Hypothalamus (tissue), 51 donors: ENCODE results near the gene ATXN10.
A peak's percentile ranks its signal among the peaks of the same experiment; 100 is the strongest.

Source experiments
- DNase-seq, 51 donors: peaks; one replicate each; lab custom pipeline; 2025; lab: John Stamatoyannopoulos, UW

The ATXN10 gene

DNA sequence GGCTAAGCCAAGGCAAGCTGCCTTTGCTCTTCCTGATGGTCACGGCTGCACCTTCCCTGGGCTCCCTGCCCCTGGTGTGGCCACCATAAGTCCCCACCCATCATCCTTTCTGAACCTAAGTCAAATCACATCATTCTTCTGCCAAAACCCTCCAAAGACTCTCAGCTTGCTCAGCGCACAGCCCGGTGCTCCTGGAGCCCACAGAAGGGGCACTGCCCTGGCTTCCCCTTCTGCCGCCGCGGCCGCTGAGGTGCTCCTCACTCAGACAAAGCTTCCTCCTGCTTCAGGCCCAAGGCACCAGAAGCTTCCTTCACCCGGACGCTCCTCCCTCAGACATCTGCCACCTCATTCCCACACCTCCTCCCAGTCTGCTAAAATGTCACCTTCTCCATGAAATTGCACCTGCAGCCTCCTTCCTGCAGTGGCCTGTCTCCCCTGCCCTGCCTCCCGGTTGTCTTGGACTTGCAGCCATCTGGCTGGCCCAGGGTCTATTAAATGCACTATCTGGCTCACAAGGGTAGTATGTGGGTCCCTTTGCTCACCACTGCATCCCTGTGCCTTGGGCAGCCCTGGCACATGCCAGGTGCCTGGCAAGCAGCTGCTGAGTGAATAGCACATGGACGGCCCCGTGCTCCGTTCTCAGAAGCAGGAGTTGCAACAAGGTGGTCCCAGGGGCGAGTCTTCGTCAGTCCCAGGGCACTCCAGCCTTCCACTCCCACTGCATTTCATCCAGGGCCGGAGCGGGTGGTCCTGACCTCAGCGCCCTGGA is 197.1 kb downstream of the ATXN10 start:
- no peak for DNase-seq

DNA sequence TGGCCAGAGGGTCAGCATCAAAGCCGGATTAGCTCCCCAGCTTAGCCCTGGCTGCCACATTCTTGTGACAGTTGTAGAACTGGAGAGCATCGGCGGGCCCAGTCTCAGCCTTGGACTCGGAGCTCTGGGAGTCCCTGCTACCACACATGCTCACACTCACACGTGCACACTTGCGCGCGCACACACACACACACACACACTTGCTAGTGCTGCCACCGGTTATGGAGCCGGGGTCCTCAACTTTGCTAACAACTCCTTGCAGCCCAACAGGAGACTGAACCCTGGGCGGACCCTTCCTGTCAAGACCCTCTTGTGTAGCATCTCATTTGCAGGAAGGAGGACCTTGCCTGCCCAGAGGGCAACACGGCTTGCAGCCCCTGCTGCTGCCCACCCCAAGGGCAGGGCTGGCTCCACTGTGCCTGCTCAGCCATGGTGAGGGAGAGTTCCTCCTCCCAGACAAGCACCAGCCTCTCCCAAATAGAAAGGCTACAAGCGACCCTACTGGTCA is 197.8 kb downstream of the ATXN10 start:
- no peak for DNase-seq

DNA sequence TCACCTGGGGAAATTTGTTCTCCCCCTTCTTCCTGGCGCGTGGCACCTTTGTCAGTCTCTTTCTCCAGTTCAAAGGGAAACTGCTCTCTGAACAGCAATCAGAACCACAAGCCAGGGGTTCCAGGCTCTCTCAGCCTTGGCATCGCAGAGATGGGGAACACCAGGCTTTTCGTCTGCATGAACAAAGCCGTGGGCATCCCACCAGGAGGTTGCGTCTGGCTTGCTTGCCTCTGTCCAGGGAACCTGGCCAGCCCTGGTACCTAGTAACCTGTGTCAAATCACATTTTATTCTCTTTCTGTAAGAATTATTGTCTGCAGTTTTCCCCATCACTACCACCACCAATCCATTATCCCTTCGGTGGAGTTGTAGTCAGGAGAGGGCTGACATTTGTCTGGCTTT is 198.4 kb downstream of the ATXN10 start:
- no peak for DNase-seq

DNA sequence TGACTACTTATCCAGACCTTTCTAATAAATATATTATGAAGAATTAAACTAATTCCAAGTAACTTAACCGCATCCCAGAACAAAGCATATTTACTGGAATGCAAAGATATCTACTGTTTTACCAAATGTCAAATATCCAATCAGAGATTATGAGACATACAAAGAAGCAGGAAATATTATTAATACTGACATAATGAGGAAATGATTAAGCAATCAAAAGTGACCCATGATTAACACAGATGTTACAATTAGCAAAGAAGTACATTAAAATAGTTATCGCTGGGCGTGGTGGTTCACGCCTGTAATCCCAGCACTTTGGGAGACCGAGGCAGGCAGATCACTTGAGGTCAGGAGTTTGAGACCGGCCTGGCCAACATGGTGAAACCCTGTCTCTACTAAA is 200.1 kb downstream of the ATXN10 start:
- DNase-seq: no peak

DNA sequence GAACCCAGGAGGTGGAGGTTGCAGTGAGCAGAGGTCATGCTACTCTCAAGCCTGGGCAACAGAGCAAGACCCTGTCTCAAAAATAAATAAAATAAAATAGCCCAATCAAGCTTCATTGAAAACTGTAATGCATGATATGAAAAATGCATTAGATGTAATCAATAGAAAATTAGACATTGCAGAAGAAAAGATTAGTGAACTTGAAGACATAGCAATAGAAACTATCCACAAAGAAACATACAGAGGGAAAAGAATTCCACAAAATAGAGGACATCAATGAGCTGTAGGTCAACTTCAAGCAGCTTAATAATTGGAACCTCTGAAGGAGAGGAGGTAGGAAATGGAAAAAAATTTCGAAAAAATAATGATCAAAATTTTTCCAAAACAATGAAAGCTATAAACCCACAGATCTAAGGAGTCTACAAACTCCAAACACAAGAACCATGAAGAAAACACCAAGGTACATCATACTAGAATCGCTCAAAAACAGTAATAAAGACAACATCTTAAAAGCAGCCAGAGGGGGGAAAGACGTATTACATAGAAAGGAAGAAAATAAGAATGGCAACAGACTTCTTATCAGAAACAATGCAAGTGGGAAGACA is 201.1 kb downstream of the ATXN10 start:
- no peak for DNase-seq

DNA sequence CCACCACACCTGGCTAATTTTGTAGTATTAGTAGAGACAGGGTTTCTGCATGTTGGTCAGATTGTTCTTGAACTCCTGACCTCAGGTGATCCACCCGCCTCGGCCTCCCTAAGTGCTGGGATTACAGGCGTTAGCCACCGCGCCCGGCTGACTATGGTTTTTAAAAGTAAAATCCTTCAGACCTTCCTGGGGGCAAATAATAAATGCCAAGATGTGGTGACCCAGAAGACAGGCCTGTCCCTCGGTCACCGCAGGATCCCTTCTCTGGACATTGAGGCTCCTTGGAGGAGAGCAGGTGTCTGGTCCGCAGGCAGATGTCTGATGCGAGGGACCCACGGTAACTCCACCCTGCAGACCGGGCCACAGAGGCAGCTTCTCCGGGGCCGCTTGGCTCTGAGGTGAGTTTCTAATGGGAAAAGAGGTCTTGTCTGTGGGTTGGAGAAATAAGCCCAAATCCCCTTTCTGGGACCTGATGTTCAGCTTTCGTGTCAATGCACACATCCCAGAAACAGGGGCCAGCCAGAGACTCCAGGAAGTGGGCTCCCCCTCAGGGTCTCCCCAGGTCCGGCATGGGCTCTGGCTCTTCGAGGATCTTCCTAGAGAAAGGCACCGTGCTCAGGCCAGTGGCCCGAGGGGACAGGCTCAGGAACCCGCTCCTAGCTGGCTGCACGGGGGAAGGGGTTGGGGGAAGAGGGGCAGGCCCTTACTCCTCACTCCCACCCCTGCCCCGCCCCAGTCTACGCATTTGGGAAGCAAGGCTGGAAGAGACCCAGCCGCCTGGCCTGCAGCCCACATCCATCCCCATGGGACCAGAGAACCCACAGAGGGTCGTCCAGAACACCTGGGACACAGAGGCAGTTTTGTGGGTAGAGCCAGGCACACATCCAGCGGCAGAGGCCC is 204.8 kb downstream of the ATXN10 start:
- no peak for DNase-seq

DNA sequence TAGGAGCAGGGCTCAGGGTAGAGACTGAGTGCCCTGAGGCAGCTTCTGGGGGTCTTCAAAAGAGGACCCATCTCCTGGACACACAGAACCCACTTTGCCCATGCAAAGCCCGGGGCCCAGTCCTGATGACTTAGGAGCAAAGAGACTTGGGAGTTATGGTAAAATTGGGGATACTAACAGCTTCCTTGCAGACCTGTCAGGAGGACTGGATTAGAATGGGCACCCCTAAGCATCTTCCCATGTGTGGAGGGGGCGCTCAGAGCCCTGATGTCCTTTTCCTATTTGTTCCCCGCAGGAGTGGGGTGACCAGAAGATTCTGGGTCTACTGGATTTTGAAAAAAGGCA is 205.4 kb downstream of the ATXN10 start:
- DNase-seq: no peak

DNA sequence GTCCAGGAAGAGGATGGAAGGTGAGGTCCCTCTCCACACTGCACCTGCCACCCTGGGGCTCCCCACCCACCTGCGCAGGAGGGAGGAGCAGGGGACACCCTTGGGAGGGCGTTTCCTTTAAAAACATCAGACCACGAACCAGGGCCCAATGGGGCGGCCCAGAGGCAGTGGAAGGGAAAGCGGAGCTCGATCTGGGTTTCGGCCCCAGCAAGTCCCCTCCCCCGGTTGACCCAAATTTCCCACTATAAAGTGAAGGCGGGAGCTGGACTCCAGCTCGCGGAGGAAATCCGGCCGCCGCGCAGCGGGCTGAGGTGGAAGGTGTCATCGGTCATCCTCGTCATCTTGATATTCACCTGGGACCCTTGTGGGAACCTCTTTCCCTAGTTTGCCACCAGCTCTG is 206.0 kb downstream of the ATXN10 start:
- no peak for DNase-seq

DNA sequence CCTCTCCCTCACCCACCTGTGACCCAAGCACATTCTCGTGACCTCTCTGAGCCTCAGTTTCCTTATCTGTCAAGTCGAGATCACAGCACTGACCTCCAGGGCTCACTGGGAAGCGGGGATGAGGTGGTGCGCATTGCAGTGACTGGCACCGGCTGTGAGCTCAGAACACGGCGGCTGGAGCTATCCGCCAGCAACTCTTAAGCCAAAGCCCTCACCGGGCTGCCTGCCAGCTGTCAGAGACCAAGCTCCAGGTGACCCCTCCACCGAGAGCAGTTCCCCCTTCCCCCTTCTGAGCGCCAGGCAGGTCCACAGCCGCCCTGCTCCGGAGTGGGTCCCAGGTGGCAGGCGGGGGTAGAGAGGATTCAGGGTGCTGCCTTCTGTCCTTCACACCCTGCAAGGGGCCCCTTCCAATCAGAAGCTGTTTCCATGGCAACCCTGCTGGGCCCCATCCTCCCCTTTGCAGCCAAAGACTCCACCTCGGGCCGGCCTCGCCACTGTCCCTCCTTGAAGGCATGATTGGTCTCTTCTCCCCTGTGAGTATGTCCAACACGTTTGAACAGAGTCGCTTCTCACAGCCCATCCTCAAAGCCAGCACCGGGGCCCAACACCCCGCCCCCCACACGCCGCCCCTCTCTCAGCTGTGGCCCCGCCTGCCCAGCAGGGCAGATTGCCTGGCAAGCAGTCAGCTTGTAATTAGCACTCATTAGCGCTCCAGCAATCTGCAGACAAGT is 206.6 kb downstream of the ATXN10 start:
- DNase-seq: peak in 13 of 51 donors; percentile 9 to 68 (median 42)

DNA sequence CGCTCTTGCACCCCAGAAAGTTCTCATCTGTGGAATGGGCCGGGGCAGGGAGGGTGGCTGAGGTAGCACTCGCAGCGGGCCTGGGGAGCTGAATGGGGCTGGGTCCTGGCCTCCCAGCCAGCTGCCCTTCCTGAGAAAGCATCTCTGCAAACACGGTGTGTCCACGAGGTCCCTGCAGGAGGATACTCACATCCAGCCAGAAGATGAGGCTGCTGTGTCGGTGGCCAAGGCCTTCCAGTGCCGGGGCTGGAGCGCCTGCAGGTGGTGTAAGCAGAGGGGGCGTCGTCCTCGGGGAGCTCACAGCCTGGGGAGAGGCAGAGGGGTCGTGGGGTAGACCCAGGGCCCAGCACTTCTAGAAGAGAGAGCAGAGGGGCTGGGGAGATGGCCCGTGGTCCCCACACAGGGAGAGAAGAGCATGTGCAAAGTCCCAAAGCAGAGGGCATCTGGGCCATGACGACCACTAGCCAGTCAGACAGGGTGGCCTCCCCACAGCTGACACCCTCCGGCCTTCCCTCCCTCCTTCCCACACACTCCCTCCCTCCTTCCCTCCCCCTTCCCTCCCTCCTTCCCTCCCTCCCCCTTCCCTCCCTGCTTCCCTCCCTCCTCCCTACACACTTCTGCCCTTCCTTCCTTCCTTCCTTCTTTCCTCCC is 207.4 kb downstream of the ATXN10 start:
- DNase-seq: no peak

DNA sequence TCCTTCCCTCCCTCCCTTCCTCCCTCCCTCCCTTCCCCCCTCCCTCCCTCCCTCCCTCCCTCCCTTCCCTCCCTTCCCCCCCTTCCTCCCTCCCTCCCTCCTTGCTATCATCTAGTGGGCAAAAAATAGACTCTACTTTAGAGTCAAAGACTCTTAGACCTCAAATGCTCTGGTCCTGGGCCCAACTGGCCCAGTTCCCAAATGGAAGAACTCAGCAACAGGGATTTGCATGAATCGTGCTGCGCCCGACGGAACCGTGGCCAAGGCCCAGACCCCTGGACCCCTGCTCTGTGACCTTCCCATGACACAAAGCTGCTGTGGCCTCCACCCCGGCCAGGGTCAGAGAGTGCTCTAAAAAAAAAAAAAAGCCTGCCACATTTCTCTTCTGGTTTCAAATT is 207.9 kb downstream of the ATXN10 start:
- no peak for DNase-seq

DNA sequence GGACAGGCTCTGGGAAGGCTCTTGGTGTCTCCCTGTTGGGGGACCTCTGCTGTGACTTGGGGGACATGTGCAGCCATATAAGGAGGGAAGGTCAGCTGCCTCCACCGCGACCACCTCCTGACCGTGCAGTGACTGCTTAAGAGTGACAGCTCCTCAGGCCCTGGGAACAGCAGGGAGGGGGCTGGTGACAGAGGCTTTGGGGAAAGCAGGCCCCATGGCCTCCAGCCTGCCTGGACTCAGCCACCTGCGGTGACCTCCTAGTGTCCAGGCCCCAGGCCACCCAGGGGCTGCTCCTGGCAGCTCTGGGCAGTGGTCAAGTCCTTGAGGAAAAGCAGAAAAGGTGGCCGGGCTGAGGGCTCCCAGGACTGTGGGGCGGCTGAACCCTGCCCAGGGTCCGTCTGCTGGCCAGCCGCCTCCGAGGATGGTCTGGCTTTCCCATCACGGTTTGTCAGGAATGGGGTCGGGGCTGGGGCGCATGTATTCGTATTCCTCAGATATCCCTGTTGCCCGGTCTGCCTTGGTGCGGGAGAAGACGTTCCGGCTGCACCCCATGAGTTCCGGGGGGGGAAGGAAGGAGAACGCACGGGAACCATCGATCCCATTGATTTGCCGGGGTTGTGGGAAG is 208.6 kb downstream of the ATXN10 start:
- DNase-seq: no peak

DNA sequence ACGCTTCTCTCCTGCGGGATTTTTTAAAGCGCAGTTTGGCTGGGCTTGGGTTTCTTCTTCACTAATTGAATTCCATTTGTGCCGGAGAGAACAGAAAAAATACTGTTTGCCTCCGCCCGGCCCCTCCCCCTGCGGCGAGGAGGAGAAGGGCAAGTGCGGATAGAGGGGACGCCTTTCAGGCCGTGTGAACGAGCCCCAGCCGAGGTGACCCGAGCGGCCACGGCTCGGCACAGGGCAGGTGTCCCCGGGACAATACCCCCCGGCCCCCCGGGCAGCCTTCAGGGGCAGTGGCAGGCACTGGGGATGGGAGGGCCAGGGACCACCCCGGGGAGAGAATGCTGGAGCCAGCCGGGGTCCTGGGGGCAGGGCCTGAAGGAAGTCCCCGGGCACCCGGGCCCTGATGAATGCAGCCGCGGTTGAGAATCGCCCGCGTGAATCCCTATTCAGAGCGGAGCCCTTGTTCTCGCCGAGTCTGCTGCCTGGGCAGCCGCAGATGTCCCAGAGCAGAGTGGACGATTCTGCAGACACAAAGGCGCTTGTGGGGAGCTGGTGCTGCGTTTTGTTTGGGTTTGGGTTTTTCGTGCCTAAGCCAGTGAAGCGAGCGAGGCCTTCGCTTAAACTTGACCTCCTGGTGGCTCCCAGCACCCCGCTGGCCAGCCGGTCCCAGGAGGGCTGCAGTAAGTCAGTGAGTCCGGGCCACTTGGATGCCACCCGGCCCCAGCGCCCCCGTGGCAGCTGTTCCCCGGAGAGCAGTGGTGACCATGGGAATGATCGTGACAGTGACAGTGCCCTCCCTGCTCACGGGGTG is 209.3 kb downstream of the ATXN10 start:
- DNase-seq: peak in 19 of 51 donors; percentile 14 to 62 (median 42)

DNA sequence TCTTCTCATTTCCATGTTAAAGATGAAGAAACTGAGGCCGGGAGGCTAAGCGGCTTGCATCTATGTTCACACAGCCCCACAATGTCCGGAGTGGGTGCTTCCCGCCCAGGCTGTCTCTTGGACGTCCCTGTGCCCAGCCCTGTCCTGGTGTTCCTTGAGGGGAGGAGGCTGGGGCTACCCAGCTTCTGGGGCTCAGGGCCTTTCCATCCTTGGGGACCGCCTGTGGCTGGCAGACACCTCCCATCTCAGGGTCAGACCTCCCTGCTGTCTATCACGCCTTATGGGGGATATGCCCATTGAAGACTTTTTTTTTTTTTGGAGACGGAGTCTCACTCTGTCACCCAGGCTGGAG is 209.9 kb downstream of the ATXN10 start:
- DNase-seq: no peak

DNA sequence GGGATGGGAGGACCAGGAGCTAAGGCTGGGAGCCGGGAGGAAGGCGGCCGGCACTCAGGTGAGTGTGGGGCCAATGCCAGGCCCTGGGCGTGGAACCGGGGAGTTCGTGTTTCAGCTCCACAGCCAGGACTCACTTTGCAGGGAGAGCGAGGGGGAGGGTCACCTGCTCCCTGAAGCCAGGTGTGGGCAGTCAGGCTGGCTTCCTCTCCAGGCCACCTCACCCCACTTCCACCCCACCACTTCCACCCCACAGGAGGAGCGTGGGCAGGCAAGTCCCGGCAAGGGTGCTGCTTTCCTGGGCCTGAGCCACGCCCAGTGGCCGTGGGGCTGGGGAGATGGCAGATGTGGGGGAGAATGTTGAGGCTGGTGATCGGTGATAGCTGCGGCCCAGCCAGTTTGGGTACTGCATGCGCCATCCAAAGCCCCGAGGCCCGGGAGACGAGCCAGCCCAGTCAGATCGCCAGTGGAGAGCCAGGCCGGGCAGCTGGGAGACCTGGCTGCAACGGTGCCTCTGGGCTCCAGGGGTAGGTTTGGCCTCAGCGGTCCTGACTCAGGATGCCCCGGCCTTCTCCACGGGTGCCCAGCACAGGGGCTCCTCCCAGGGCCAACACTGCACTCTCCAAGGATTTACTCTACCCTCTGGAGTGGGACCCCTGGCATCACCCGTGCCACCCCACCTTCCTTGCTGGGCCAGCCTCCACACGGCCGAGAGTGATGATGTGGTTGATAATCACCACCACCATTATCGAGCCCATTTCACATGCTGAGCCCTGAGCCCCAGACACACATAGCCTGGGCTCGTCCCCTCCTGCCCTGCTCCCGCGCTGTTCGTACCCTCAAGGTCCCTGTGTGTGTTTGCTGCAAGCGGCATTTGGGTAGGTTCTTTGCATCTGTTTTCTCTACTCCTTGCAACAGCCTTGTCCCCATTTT is 211.5 kb downstream of the ATXN10 start:
- peak in 8 of 51 donors; percentile 17 to 62 (median 28) for DNase-seq

DNA sequence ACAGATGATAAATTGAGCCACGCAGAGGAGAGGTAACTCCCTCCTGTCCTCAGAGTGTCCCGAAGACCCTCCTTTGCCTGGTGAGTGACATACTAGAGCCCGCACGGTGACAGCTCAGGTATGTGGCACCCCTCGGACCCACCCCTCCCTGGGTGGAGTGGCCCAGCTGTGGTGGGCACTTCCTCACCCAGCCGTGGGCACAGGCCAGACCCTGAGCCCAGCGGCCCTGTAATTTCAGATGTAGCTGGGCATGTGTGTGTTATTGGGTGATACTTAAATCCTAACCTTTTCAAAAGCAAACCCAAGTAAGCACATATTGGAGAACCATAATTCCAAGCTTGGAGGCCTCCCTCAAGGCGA is 212.2 kb downstream of the ATXN10 start:
- DNase-seq: no peak

DNA sequence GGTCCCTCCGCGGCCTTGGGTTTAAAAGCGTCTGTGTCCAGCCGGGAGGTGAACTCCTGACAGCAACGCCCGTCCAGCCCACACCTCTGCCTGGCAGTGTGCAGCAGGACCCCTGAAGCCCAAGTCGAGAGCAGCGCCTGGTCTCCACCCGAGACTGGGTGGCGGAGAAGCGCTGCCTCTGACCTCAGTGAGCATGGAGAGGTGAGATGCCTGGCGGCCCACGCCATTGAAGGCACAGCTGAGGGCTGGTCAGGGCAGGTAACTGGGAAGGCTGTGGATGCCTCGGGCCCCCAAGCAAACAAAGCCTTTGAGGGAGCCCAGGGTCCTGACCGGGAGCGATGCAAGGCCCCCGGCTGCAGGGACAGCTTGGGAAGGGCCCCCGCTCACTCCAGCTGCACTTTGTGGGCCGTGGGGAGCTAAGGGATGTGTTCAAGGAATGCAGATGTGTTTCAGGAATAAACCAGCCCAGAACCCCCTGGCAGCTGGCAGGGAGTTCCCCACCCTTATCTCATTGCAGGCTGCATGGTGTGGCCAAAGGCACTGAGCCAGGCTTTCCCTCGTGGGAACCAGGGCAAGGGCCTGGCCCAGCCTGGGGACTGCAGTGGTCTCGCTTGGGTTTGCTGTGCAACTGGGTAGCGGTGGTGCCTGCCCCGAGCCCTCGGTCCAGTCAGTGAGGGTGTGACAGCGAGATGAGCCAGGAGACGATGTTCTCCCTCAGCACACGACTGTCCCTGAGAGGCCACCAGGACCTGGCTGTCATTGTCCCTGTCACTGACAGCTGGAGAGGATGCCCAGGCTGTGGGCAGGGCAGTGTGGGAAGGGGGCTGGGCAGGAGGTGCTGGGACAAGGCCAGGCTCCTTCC is 212.8 kb downstream of the ATXN10 start:
- DNase-seq: no peak
